ENCODE results near the gene OAF.
A peak's percentile ranks its signal among the peaks of the same experiment; 100 is the strongest.

OAF gene

GRCh38 chr11:120184371-120184945 lies 26.4 kb upstream of the OAF start:
- DNase-seq: no peak

GRCh38 chr11:120184946-120185705 lies 25.7 kb upstream of the OAF start:
- no peak for DNase-seq

GRCh38 chr11:120185706-120186455 lies 25.0 kb upstream of the OAF start:
- no peak for DNase-seq

DNA sequence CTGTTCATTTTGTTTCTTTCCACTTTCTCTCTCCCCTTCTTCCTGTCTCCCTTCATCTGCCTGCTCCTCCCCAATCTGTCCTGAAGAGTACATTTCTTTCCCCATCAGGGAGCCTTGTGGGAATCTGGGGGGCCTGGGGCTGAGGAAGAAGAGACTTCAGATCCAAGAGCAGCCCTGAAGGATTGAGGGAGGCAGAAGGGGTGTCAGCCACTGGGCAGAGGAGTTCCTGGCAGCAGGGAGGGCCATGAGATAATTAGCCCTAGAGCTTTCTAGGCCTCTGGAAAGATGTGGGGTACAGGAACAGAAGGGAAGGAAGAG lies 24.4 kb upstream of the OAF start:
- DNase-seq: no peak

DNA sequence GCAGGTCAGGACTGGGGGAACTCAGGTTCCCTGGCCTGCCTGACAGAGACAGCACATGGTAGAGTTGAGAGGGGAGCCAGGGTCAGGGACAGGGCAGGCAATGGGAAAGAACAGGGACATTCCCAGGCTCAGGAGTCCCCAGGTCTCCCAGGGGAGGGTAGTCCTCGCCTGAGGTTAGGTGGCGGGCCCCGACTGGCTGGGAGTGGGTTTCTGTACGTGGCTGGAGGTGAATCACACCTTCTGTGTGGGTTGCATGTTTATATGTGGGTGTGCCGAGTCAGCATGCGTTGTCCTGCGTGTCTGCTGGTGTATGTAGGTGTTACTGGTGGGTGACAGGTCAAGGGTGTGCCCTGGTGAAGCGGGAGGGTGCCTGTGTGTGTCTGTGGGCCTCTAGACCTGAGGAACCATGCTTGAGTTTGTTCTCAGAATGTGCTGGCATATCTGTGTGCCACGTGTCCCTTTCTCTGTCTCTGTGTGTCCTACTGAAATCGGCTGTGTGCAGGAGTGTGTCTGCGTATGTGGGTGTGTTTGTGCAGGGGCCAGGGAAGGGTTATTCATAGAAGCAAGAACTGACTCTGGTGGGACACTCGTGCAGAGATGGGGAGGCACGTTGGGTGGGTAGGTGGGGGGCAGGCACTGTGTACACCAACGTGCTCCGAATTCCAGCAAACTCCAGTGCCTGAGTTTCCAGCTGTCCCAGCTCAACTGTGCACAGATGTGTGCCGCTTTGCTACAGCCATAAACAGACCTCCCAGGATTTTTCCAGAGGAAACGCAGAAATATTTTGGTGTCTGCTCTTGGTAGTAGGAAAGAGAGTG lies 23.8 kb upstream of the OAF start:
- DNase-seq: peak; percentile 4

DNA sequence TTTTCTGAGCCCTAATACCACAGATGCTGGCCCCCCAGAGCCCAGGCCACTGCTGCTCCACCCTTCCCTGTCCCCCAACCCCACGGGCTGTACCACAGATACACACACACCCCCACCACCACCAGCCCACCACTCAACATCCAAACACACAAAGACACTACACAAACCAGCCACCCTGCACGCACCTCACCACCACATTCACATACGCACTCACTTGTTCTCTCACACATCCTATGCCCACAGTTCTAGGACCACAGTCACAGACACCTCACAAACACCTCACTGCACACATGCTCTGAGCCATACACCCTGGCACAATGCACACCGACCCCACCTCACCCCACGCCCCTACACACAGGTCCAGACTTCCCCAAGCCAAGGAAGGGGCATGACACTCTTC lies 22.5 kb upstream of the OAF start:
- no peak for DNase-seq

DNA sequence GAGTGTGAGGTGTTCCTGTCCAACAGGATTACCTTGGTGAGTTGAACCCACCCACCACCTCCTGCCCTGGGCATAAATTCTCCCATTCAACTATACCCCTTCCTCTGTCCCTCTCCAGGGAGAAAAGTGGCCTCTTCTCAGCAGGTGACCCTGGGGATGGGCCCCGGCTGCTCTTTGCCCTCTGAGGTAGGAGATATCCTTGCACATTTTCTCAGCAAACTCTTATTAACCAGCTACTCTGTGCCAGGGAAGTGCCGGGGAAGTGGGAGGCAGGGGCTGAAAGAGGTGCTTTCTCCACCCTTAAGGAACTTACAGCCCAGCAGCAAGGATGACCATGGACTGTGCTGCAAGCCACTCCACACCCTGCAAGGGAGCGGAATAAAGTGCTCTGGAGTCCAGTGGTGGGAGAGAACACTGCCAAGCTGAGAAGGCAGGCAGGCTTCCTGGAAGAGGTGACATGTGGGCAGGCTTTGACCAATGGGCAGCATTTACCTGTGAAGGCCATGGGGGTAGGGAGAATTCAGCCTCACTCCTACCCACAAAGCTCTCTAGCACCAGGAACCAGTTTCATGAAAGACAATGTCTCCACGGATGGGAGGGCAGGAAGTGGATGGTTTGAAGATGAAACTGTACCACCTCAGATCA lies 21.9 kb upstream of the OAF start:
- no peak for DNase-seq

- no peak for DNase-seq
Measured at GRCh38 chr11:120191058-120191457, 19.8 kb upstream of the OAF start.

DNA sequence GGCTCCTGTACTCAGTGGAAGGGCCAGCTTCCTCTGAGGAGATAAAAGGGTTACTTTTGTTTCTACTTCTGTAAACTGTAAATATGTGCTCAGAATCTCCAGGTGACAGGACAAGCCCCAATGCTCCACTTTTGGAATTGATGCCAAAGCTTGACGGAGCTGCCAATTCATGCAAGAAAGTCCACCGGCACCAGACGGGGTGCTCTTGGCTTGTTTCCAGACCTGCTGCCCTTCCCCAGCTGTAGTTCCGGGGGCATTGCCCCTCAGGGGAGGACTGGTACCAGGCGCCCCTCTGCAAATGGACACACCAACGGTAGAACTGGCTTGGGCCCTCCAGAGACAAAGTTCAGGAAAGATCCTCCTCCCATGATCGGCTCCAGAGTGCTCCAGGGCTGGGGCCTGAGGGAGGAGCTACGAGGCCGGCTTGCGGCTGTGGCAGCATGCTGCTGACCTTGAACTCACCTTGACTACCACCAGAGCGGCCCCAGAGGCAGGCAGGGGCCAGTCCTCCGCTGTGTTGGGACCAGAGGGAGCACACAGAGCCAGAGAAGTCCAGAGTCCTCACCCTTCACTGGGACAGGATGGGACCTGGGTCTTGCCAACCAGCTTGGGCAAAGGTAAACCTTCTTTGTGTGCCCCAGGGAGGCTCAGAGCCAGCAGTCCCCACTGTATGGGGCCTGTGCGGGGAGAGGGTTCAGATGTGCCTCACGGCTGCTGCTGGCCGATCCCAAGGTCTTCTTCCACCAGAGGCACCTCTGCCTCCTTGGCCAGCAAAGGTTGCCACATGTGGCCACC lies 17.8 kb upstream of the OAF start:
- DNase-seq: no peak

GRCh38 chr11:120194166-120194565 lies 16.7 kb upstream of the OAF start:
- no peak for DNase-seq

GRCh38 chr11:120195601-120196320 lies 15.1 kb upstream of the OAF start:
- DNase-seq: no peak

- no peak for DNase-seq
Measured at GRCh38 chr11:120196826-120197225, 14.0 kb upstream of the OAF start.

DNA sequence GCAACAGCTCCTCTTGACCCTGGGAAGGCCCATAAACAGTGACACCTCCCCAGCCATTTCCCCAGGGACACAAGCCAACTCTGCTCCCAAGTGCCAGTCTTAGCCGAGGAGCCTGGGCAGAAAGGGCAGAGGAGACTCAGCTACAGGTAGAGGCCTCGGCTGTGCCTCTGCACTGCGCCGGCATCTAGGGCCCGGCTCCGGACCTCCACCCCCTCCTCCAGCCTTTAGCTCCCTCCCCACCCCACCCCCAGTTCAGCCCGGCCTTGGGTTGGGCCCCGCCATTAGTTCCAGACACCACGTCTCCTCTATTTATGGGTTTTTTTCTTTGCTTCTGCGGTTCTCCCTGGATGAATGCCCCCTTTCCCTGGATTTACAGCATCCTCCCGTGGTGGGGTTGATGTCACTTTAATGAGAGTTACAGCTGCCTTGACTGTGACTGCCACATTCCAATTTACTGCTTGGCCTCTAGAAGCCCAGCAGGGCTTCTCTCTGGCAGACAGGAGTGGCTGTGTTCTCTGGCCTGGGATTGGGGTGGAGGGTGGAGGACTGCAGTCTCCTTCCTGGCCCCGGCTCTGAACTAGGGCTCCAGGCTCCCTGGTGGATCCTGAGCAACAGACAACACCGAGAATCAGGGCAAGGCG lies 13.5 kb upstream of the OAF start:
- no peak for DNase-seq

DNA sequence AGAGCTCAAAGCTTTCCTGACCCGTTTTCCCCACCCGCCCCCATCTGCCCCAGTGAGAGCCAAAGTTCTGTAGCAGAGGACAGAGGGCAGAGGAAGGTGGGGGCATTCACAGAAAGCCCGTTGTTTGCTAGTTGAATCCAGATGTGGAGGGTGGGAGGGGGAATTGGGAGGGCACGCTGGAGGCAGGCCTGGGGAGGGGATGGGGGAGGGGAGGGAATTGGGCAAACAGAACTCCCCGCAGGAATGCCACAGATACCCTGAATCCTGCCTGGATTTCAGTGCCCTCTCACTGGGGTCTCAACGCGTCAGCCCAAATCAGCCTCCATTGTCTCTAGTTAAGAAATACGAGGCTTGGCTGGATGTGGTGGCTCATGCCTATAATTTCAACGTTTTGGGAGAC lies 12.9 kb upstream of the OAF start:
- DNase-seq: no peak

DNA sequence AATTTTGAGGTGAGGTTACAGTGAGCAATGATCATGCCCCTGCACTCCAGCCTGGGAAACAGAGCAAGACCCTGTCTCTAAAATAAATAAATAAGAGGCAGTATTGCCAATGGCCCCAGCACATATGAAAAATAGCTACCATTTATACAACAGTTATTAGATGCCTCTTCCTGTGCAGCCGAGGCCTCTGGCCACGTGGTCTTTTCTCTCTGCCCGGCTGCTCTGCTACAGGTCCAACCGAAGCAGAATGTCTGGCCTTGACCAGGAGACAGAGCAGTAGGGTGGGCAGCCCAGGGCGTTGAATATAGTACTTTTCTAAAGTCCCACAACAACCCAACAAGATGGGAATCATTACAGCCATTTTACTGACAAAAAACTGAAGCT lies 12.4 kb upstream of the OAF start:
- DNase-seq: no peak

- DNase-seq: no peak
Measured at GRCh38 chr11:120198787-120199469, 11.9 kb upstream of the OAF start.

DNA sequence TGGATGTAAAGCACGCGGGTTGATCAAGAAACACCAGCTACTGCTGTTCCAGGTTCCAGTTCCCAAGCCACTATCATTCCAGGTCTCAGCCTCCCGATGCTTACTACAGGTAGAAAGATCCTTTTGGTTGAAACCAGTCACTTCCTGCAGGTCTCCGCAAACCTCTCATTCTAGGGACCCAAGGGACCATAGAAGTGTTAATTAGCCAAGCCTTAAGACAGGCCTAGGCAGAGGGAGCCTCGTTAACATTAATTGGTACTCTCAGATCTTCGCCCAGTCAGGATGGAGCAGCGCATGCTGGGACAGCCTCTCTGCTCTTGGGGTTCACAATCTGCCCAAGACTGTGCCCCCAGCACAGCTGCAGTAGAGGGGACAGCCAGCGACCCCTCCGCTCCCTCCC lies 11.2 kb upstream of the OAF start:
- no peak for DNase-seq

DNA sequence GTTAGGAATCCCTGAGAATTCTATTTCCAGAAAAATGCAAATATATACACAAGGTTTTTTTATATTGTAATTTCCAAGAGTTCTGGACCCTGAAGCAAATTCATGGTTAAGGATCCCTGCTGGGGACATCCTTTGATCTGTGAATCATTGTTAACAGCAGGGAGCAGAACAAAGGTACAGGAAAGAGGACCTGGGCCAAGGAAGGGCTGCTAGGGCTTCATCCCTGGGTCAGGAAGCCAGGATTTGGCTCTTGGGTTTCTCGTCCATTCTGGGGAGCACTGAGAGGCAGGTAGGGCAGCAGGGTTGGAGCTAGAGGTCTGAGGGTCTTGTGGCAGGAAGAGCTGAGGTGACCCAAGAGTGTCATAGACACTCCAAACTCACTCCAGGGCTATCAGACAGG lies 10.2 kb upstream of the OAF start:
- no peak for DNase-seq

DNA sequence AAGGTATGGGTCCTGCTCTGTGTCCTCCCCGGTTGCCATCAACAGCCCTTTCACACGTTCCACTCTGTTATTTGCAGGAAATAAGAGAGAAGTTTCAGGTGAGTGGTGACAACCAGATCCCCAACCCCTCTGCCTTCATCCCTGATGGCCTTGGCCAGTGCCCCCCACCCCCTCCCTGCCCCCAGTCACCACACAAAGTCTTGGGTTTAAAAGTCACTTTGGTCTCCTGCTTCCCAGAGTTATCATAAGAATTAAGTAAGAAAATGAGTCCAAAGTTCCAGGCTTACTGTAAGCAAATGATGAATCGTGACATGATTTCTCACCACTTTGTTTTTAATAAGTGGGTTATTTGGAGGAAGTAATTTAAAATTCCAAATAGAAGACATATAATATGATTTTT lies 9.2 kb upstream of the OAF start:
- no peak for DNase-seq

GRCh38 chr11:120203626-120204025 lies 7.2 kb upstream of the OAF start:
- no peak for DNase-seq

Data from NCI-H1694 treated with DMSO at 0.1 percent for 48 hours (cell line).